GM18505 (cell line): ENCODE measurements around the gene BMP15.

Experiments used
- ATAC-seq: cut with Tn5 transposase; IDR thresholded peaks from one replicate; pipeline ENCODE4 v1.9.1; 2021; ENCODE audit not compliant: unreplicated experiment
- POLR2A ChIP-seq: IDR thresholded peaks from 4 replicates; pipeline ENCODE4 v1.6.1; 2011; ENCODE audit warnings: borderline replicate concordance; ENCODE audit not compliant: insufficient read depth, insufficient read length; ENCODE audit errors: extremely low read depth

BMP15 gene

GRCh38 chrX:50910685-50911176 is at the start of gene BMP15:
TSS of gene BMP15 (plus strand) at chrX:50910735. CDS start at chrX:50910784, 49 bp downstream.
- no peak for ATAC-seq
- TF ChIP-seq POLR2A, result no peak

- no peak for ATAC-seq
- no peak for TF ChIP-seq POLR2A
Observed at GRCh38 chrX:50863471-50863870, 47.1 kb upstream of the BMP15 start.

- no peak for ATAC-seq
- TF ChIP-seq POLR2A, result no peak
Observed at GRCh38 chrX:50865311-50865710, 45.2 kb upstream of the BMP15 start.

GRCh38 chrX:50871922-50872453 is 38.5 kb upstream of the BMP15 start:
- no peak for ATAC-seq
- TF ChIP-seq POLR2A, result no peak

- no peak for TF ChIP-seq POLR2A
- ATAC-seq, result no peak
Observed at GRCh38 chrX:50874876-50875275, 35.7 kb upstream of the BMP15 start.

GRCh38 chrX:50876551-50876950 is 34.0 kb upstream of the BMP15 start:
- TF ChIP-seq POLR2A, result no peak
- no peak for ATAC-seq

- no peak for ATAC-seq
- no peak for TF ChIP-seq POLR2A
Observed at GRCh38 chrX:50877310-50877709, 33.2 kb upstream of the BMP15 start.

- no peak for TF ChIP-seq POLR2A
- no peak for ATAC-seq
Observed at GRCh38 chrX:50881028-50881427, 29.5 kb upstream of the BMP15 start.

- TF ChIP-seq POLR2A, result no peak
- ATAC-seq, result no peak
Observed at GRCh38 chrX:50888884-50889283, 21.7 kb upstream of the BMP15 start.

GRCh38 chrX:50889582-50889981 is 21.0 kb upstream of the BMP15 start:
- no peak for ATAC-seq

GRCh38 chrX:50893047-50893446 is 17.5 kb upstream of the BMP15 start:
- no peak for TF ChIP-seq POLR2A
- no peak for ATAC-seq

More at GRCh38 chrX:50889582-50889981, 21.0 kb upstream of the BMP15 start:
- TF ChIP-seq POLR2A, result no peak

GRCh38 chrX:50893466-50893865 is 17.1 kb upstream of the BMP15 start:
- no peak for ATAC-seq
- no peak for TF ChIP-seq POLR2A

- no peak for TF ChIP-seq POLR2A
- ATAC-seq, result no peak
Observed at GRCh38 chrX:50905334-50905733, 5.2 kb upstream of the BMP15 start.

- no peak for TF ChIP-seq POLR2A
- ATAC-seq, result no peak
Observed at GRCh38 chrX:50913520-50913919, 3.0 kb downstream of the BMP15 start.

- TF ChIP-seq POLR2A, result no peak
- ATAC-seq, result no peak
Observed at GRCh38 chrX:50920132-50920531, 9.6 kb downstream of the BMP15 start.

GRCh38 chrX:50927127-50927526 is 16.6 kb downstream of the BMP15 start:
- TF ChIP-seq POLR2A, result no peak

GRCh38 chrX:50941638-50942037 is 31.1 kb downstream of the BMP15 start:
- ATAC-seq, result no peak
- no peak for TF ChIP-seq POLR2A

More at GRCh38 chrX:50927127-50927526, 16.6 kb downstream of the BMP15 start:
- ATAC-seq, result no peak
